SK-N-MC (cell line): ENCODE results near the gene CFAP61.
"Not testable (repeated sequence)": the region's sequence is repeated elsewhere in the genome, so short reads cannot be mapped to it uniquely, and the experiment has no call there.

Source experiments
- EZH2 ChIP-seq: fragments of 200-600 bp; sonication (generic); IDR thresholded peaks from one replicate; pipeline ENCODE4 v1.6.1; 2017; ENCODE audit warnings: antibody characterized with exemption
- FOXP2 ChIP-seq: optimal IDR thresholded peaks from 2 replicates; pipeline ENCODE3; 2011; ENCODE audit warnings: mild to moderate bottlenecking, moderate library complexity; ENCODE audit not compliant: insufficient read depth; ENCODE audit errors: extremely low read length, control extremely low read depth
- POLR2AphosphoS5 ChIP-seq: IDR thresholded peaks from 2 replicates; pipeline ENCODE4 v1.6.1; 2012; ENCODE audit warnings: mild to moderate bottlenecking, low read depth, low read length, borderline replicate concordance

GRCh38 chr20:20003955-20004322 is 48.4 kb upstream of the CFAP61 start:
- not testable (repeated sequence) for TF ChIP-seq FOXP2, POLR2AphosphoS5, EZH2
